AG10803 (cell line): Measurements from ENCODE around the gene SSBP4.

Experiments used
- DNase-seq: peaks from one replicate; pipeline ENCODE4 v3.0.0; 2010; ENCODE audit warnings: low read depth
- H3K4me3 ChIP-seq: 2 replicates; pipeline ENCODE4 v1.5.1; 2011; ENCODE audit warnings: mild to moderate bottlenecking, low read length, control low read depth
- CTCF ChIP-seq: conservative IDR thresholded peaks from 2 replicates; pipeline ENCODE4 v1.5.1; 2011; ENCODE audit warnings: mild to moderate bottlenecking, low read length, control low read depth, inconsistent platforms

Gene SSBP4

GRCh38 chr19:18389726-18390064 is 29.5 kb upstream of the SSBP4 start:
- TF ChIP-seq CTCF, result no peak
- H3K4me3 ChIP-seq, result no peak overlapping the region
- no peak for DNase-seq

DNA sequence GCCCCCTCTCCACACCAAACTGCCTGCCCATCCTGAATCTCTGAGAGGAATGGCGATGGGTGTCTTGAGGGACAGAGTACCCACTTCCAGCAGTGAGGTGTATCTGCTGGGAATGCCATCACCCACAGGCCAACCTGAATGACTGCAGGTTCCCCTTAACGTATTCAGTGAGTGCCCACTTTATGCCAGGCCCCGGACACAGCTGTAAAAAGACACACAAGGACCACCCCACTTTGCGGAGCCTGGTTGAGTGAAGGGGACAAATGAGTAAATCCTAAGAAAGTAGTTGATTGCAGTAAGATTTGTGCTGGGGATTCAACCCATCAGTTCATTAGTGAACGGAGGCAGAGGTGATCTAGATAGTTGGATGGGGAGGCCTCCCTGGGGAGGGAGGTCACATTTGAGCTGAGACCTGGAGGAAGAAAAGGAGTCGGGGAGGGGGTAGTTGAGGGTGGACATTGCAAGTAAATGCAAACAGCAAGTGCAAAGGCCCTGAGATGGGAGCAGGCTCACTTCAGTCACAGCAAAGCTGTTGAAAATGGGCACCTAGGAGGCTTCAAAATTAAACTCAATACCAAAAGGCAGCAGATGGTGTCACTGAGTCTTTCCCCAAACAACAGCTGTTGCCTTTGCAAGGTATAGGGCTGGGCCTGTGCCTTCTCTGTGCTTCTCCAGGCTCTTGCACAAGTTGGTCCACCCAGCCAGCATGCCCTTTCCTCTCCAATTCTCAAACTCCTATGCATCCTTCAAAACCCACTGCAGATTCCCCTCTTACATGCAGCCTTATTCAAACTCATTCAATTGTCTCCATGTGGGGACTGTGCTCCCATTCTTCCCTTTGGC is 28.9 kb upstream of the SSBP4 start:
- no peak for DNase-seq
- no peak for TF ChIP-seq CTCF
- no peak overlapping the region for H3K4me3 ChIP-seq

- H3K4me3 ChIP-seq, result no peak overlapping the region
- no peak for TF ChIP-seq CTCF
- DNase-seq, result no peak
Observed at GRCh38 chr19:18391509-18392075, 27.6 kb upstream of the SSBP4 start.

GRCh38 chr19:18392417-18392816 is 26.8 kb upstream of the SSBP4 start:
- no peak for TF ChIP-seq CTCF
- no peak for DNase-seq

DNA sequence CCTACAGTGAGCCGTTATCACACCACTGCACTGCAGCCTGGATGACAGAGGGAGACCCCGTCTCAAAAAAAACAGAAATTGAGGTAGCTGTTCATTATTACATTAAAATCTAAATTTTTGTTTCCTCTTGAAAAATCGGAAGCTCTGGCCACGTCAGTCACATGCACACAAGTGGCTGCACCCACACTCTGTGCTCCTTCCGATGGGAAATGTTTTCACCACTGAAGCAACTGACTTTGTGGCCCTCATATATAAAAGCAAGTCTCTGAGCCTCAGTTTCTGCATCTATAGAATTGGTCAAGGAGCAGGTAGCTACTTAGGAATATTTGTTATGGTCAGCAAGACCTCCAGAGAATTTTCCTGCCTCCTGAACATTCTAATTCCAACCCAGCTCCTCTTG is 26.3 kb upstream of the SSBP4 start:
- DNase-seq, result no peak
- TF ChIP-seq CTCF, result no peak
- no peak overlapping the region for H3K4me3 ChIP-seq

More at GRCh38 chr19:18392417-18392816, 26.8 kb upstream of the SSBP4 start:
- H3K4me3 ChIP-seq, result no peak overlapping the region

DNA sequence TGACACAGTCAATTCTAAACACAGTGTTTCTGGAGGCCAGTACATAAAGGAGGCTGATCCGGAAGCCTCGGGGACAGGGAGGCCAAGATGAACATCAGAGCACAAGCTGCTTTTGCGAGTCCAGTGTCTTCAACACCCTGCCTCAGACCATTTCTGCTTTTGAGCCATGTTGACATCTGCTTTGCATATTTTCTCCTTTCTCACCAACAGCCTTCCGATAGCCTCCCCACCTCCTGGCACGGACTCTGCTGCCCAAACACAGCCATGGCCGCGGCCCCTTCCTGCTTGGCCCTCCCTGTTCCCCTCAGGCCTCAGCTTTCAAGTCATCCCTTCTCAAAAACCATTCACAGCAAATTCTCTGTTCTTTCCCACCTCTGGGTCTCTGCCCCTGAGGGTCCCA is 25.4 kb upstream of the SSBP4 start:
- no peak overlapping the region for H3K4me3 ChIP-seq
- TF ChIP-seq CTCF, result no peak
- DNase-seq, result no peak
